IPS-20b (cell line): ENCODE data around the gene FBXL7.
"Not testable (repeated sequence)": the region's sequence is repeated elsewhere in the genome, so short reads cannot be mapped to it uniquely, and the experiment has no call there.

Experiments used
- H3K27ac ChIP-seq: one replicate; pipeline ENCODE4 v1.5.1; 2013; ENCODE audit warnings: low read length
- H3K27me3 ChIP-seq: 2 replicates; pipeline ENCODE4 v1.6.1; 2013; ENCODE audit warnings: mild to moderate bottlenecking, low read length, inconsistent platforms; ENCODE audit not compliant: insufficient read depth
- H3K36me3 ChIP-seq: 2 replicates; pipeline ENCODE4 v1.6.1; 2013; ENCODE audit warnings: low read depth, mild to moderate bottlenecking, inconsistent platforms, low read length, moderate library complexity; ENCODE audit not compliant: insufficient read depth
- H3K4me1 ChIP-seq: 2 replicates; pipeline ENCODE4 v1.6.1; 2013; ENCODE audit warnings: mild to moderate bottlenecking, control low read depth, inconsistent platforms, low read length, moderate library complexity; ENCODE audit not compliant: insufficient read depth
- H3K4me3 ChIP-seq: 2 replicates; pipeline ENCODE4 v1.5.1; 2013; ENCODE audit warnings: mild to moderate bottlenecking, low read length, inconsistent platforms
- H3K9ac ChIP-seq: 2 replicates; pipeline ENCODE4 v1.6.1; 2013; ENCODE audit warnings: low read depth, mild to moderate bottlenecking, inconsistent platforms, low read length, moderate library complexity
- H3K9me3 ChIP-seq: 2 replicates; pipeline ENCODE4 v1.6.1; 2013; ENCODE audit warnings: mild to moderate bottlenecking, low read depth, low read length, inconsistent platforms; ENCODE audit not compliant: insufficient read depth

FBXL7 gene

DNA sequence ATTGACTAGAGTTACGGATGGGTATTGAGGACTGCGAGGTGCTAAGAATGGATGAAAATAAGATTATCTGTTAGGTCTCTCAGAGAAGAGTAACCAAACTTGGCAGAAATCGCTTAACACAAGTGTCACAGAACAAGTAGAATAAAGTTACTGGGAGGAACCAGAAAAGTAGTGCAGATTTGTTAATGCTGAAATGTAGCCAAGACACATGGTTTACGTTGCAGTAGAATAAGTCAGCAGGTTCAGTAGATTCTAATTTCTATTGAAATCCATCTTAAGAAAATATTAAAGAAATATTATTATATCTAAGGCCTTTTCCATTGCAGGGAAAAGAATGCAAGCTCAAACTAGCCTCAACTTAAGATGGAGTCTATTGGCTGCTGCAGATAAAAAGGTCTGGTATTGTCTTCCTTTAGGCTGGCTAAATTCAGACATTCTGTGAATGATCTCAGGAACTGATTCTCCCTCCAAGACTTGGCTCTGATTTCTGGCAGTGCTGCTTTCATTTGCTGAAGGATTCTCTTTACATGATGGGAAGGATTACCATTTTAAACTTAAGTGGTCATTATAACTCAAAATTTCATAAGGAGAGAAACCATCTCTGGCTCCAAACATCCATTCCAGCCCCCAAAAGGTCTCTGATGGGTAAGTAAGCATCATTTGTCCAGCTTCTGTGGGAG is 364.7 kb downstream of the FBXL7 start:
- Histone ChIP-seq H3K9ac (no peak overlapping the region), H3K4me1 (no peaks in the 10 kb centered on the region), H3K27me3 (no peaks in the 10 kb centered on the region), H3K4me3 (no peak overlapping the region), H3K27ac (no peak overlapping the region), H3K9me3 (peaks cover 3% of the 10 kb centered on the region; the same call in 1 of the 2 replicates), H3K36me3 (no peaks in the 10 kb centered on the region; the same call in 1 of the 2 replicates)

DNA sequence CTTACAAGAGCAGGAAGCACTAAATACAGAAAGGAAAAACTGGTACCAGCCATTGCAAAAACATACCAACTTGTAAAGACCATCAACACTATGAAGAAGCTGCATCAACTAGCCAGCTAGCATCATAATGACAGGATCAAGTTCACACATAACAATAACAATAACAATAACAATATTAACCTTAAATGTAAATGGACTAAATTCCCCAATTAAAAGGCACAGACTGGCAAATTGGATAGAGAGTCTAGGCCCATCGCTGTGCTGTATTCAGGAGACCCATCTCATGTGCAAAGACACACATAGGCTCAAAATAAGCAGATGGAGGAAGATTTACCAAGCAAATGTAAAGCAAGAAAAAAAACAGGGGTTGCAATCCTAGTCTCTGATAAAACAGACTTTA is 372.3 kb downstream of the FBXL7 start:
- H3K9me3 ChIP-seq: peaks cover 13% of the 10 kb centered on the region
- H3K4me1 ChIP-seq, H3K4me3 ChIP-seq, H3K27ac ChIP-seq, H3K9ac ChIP-seq, H3K36me3 ChIP-seq, H3K27me3 ChIP-seq: not testable (repeated sequence)

DNA sequence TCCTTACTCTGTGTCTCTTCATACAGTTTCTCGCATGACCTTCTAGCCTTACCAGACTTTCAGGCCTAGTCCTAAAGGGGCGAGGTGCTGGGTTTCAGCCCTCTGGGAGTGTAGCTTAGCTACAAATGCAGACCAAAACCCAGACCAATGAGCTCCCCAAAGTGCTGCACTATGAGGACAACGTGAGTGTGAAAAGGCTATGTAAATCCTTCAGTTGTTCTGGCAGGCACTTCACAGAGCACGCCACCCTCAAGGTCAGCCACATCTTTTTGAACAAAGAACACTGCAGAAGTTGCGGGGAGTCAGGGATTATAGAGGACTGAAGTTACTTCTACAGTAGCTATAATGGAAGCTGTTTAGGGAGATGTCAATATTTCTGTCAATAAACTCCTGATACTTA is 377.9 kb downstream of the FBXL7 start:
- Histone ChIP-seq H3K36me3 (no peaks in the 10 kb centered on the region), H3K9me3 (no peaks in the 10 kb centered on the region), H3K4me1 (0 out of 2 replicates have a peak, but pooled peaks cover 4% of the 10 kb centered on the region), H3K27ac (no peak overlapping the region), H3K4me3 (no peak overlapping the region), H3K9ac (no peak overlapping the region), H3K27me3 (no peaks in the 10 kb centered on the region)

DNA sequence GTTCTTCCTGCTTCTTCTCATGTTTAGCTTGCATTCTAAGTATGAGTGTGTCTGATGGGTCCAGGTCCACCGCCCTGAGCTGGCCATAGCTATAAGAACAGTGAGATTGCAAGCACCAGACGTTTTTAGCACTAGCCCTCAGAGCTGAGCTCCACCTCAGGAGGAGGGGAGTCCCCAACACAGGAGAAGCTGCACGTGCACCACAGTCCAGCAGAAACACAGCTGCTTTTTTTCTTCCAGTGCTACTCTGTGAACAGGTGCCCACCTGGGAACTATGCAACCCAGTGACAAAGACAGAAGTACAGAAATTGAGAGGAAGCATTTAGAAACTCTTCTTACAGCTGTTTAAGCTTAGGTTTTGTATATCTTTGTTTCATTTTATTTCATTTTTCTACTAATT is 380.2 kb downstream of the FBXL7 start:
- H3K36me3 ChIP-seq: no peaks in the 10 kb centered on the region
- H3K9me3 ChIP-seq: no peaks in the 10 kb centered on the region
- H3K4me3 ChIP-seq: no peak overlapping the region
- no peak overlapping the region for H3K9ac ChIP-seq
- H3K4me1 ChIP-seq: 0 out of 2 replicates have a peak, but pooled peaks cover 4% of the 10 kb centered on the region
- no peaks in the 10 kb centered on the region for H3K27me3 ChIP-seq
- no peak overlapping the region for H3K27ac ChIP-seq

DNA sequence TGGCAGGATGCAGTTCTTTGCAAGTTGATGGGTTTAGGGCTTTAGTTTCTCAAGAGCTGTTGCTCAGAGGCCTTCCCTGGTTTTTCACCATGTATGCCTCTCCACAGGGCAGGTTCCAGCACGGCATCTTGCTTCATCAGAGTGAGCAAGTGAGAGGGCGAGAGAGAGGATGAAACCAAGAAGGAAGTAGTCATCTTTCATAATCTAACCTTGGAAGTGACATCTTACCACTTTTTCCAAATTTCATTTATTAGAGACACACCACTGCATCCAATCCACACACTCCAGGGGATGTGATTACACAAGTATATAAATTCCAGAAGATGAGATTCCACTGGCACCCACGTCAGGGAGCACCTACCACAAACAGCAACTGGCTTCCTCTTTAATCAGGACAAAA is 385.2 kb downstream of the FBXL7 start:
- Histone ChIP-seq H3K27me3 (no peaks in the 10 kb centered on the region), H3K4me3 (no peak overlapping the region), H3K9ac (no peak overlapping the region), H3K36me3 (no peaks in the 10 kb centered on the region), H3K9me3 (no peaks in the 10 kb centered on the region), H3K27ac (no peak overlapping the region), H3K4me1 (no peaks in the 10 kb centered on the region; the same call in 1 of the 2 replicates)

DNA sequence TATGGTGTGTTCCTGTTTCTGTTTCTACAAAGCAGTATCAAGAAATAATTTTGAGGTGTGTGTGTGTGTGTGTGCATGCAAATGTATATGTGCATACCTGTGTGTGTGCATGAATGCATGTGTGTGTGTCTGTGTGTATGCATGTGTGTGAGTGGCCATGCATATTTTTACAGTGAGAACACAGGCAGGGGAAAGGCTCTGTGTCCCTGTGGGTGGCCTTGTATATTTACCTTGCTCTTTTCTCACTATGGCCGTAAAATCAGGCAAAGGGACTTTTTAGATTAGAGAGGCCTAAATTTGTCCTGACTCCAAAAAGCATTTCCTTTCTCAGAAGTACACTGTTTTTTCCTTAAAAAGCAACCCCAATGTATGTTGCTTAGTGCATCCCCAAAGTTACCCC is 386.2 kb downstream of the FBXL7 start:
- H3K27ac ChIP-seq: no peak overlapping the region

DNA sequence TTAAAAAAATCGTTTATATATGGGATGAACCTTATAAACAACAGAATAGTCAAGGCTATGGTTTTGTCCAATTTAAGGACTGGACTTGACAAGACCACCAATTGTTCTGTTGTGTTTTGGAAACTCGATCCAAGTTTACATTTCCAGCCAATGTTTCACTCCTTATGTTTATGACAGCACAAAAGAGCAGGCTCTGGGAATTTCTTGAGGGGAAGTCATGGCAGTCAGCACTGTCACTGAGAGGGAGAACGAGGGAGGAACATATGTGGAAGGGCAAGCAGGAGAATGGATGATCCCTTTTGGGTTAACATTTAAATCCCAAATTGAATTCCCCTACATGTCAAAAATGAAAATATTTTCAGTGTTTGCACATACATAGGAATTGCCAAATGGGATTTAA is 387.1 kb downstream of the FBXL7 start:
- no peak overlapping the region for H3K27ac ChIP-seq
- H3K4me3 ChIP-seq: no peak overlapping the region
- no peaks in the 10 kb centered on the region for H3K9me3 ChIP-seq

More for the DNA sequence above, 386.2 kb downstream of the FBXL7 start:
- Histone ChIP-seq H3K4me3 (no peak overlapping the region), H3K27me3 (no peaks in the 10 kb centered on the region), H3K9me3 (no peaks in the 10 kb centered on the region), H3K9ac (no peak overlapping the region), H3K4me1 (no peaks in the 10 kb centered on the region; the same call in 1 of the 2 replicates), H3K36me3 (no peaks in the 10 kb centered on the region)

DNA sequence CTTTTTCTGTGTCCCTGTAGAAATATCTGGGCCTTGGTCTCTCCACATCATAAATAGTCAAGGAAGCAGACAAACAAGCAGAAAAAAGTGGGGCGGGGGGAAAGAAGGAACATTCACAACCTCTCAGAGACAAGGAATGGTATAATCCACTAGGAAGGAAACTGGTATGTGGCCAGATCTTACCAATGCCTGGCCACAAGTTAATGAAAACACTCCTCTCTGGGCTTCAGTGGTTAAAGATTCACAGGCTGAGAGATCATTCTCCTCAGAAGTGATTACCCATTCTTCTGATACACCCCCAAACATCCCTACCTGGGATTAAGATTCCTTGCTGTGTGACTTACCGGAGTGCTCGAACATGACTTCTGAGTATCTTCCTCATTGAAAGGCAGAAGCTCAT is 389.0 kb downstream of the FBXL7 start:
- Histone ChIP-seq H3K27me3 (no peaks in the 10 kb centered on the region), H3K27ac (no peak overlapping the region), H3K4me1 (no peaks in the 10 kb centered on the region; the same call in 1 of the 2 replicates), H3K36me3 (no peaks in the 10 kb centered on the region), H3K9ac (no peak overlapping the region), H3K9me3 (no peaks in the 10 kb centered on the region), H3K4me3 (no peak overlapping the region)

More for the DNA sequence above, 387.1 kb downstream of the FBXL7 start:
- H3K9ac ChIP-seq: no peak overlapping the region
- no peaks in the 10 kb centered on the region for H3K36me3 ChIP-seq
- no peaks in the 10 kb centered on the region for H3K27me3 ChIP-seq
- H3K4me1 ChIP-seq: no peaks in the 10 kb centered on the region; the same call in 1 of the 2 replicates

DNA sequence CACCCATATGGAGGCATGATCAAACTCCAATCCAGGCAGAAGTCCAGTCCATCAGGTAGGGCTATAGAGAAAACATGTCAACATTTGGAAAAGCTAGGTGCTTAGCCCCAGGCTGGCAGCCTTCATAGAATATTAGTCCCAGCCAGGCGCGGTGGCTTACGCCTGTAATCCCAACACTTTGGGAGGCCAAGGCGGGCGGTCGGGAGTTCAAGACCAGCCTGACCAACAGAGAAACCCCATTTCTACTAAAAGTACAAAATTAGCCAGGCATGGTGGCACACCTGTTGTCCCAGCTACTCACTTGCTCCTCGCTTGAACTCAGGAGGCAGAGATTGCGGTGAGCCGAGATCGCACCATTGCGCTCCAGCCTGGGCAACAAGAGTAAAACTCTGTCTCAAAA is 393.9 kb downstream of the FBXL7 start:
- H3K9ac ChIP-seq: no peak overlapping the region
- no peak overlapping the region for H3K4me3 ChIP-seq
- H3K9me3 ChIP-seq: no peaks in the 10 kb centered on the region
- H3K36me3 ChIP-seq: no peaks in the 10 kb centered on the region
- no peaks in the 10 kb centered on the region for H3K27me3 ChIP-seq
- H3K27ac ChIP-seq: no peak overlapping the region
- H3K4me1 ChIP-seq: no peaks in the 10 kb centered on the region; the same call in 1 of the 2 replicates

DNA sequence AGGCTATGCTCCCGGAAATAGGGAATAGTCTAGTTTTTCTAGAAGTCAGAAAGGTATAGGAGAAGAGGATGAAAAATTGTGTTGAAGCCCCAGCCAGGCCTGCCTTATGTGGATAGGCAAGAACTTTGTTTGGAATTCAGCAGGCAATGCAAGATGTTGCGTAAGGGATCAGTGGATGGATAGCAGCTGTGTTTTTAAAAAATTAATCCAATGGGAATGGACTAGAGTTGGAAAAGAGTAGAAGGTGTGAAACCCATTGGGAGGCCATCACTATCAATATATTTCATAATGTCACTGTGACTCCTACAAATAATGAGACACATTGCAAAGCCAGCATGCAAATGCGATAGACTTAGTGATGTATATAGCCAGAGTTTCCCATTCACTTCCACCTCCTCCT is 397.7 kb downstream of the FBXL7 start:
- Histone ChIP-seq H3K27ac (no peak overlapping the region), H3K4me1 (no peaks in the 10 kb centered on the region), H3K9ac (no peak overlapping the region), H3K9me3 (no peaks in the 10 kb centered on the region), H3K4me3 (no peak overlapping the region), H3K27me3 (no peaks in the 10 kb centered on the region), H3K36me3 (no peaks in the 10 kb centered on the region)

DNA sequence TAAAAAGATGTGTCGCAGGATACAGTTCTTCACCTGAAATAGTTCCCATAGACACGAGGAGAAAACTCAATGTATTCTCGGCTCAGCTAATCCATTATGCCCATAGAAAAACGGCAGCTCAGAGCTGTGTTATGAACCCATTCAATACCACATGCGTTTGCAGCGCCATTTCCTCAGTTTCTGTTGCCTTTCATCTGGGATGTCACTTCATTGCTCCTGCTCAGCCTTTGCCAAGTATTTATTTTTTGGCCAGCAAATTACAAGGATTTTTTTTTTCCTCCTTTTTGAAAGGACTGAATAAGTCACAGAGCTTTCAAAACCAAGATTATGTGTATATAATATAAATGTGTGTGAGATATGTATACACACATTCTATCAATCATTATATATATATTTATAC is 398.7 kb downstream of the FBXL7 start:
- Histone ChIP-seq H3K36me3 (no peaks in the 10 kb centered on the region), H3K27me3 (no peaks in the 10 kb centered on the region), H3K4me1 (no peaks in the 10 kb centered on the region), H3K27ac (no peak overlapping the region), H3K4me3 (no peak overlapping the region), H3K9me3 (no peaks in the 10 kb centered on the region), H3K9ac (no peak overlapping the region)

DNA sequence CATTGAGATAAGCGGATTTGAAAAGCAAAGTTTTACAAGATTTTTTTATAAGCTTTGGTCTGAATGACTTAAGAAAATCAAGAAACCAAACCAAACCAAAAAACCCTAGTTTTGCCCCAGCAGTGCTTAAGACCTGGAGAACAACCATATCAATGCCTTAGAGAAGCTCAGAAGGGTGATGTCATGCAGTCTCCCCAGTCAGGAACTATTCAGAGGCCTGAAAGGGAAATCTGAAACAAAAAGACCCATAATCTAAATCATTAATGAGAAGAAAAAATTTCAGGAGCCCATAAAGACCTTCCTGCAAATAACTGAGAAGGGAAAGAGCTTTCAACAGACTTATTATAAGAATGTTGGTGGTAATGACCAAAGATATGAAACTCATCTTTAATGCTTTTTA is 399.5 kb downstream of the FBXL7 start:
- no peaks in the 10 kb centered on the region for H3K27me3 ChIP-seq
- no peak overlapping the region for H3K9ac ChIP-seq
- no peaks in the 10 kb centered on the region for H3K9me3 ChIP-seq
- H3K4me3 ChIP-seq: no peak overlapping the region
- no peak overlapping the region for H3K27ac ChIP-seq
- H3K36me3 ChIP-seq: no peaks in the 10 kb centered on the region
- no peaks in the 10 kb centered on the region for H3K4me1 ChIP-seq
